ENCODE measurements around the gene BACH2. TPM values are rescaled to one million over a fixed set of nuclear protein-coding genes. Genes with fewer than 3 reads are reported as not detected.
A peak's percentile ranks its signal among the peaks of the same experiment; 100 is the strongest.

The BACH2 gene
- total RNA-seq, 2 donors from 2014 or later = 53.7 to 69.9 TPM

GRCh38 chr6:90233994-90234393 lies 62.6 kb downstream of the BACH2 start:
- H3K27ac Mint-ChIP-seq = peak overlapping the region; percentile 88
- ATAC-seq (peak; percentile 90), DNase-seq (peak in 2 of 3 donors; percentile 29 to 47)
- peaks cover 55% of the 10 kb centered on the region for H3K4me1 Mint-ChIP-seq
- peak overlapping the region; percentile 79 for H3K4me3 Mint-ChIP-seq
- H3K9me3 ChIP-seq (ENCODE audit: control insufficient read depth, low read length, poor library complexity, severe bottlenecking) = no peaks in the 10 kb centered on the region
- no peaks in the 10 kb centered on the region for H3K27me3 Mint-ChIP-seq
- H3K36me3 Mint-ChIP-seq (ENCODE audit: low read depth) = no peaks in the 10 kb centered on the region

- H3K4me1 Mint-ChIP-seq = peaks cover 50% of the 10 kb centered on the region
- ATAC-seq = no peak
- H3K9me3 ChIP-seq (ENCODE audit: control insufficient read depth, low read length, poor library complexity, severe bottlenecking) = no peaks in the 10 kb centered on the region
- no peaks in the 10 kb centered on the region for H3K36me3 Mint-ChIP-seq (ENCODE audit: low read depth)
- peak overlapping the region; percentile 88 for H3K27ac Mint-ChIP-seq
- no peak overlapping the region for H3K4me3 Mint-ChIP-seq
- no peak for DNase-seq
- H3K27me3 Mint-ChIP-seq = no peaks in the 10 kb centered on the region
Observed at GRCh38 chr6:90233213-90233612, 63.4 kb downstream of the BACH2 start.

GRCh38 chr6:90231798-90232197 lies 64.8 kb downstream of the BACH2 start:
- H3K4me3 Mint-ChIP-seq = no peak overlapping the region

GRCh38 chr6:90231308-90231707 lies 65.3 kb downstream of the BACH2 start:
- H3K27me3 Mint-ChIP-seq = no peaks in the 10 kb centered on the region
- H3K9me3 ChIP-seq (ENCODE audit: control insufficient read depth, low read length, poor library complexity, severe bottlenecking) = no peaks in the 10 kb centered on the region
- ATAC-seq = no peak
- H3K27ac Mint-ChIP-seq = peak overlapping the region; percentile 88
- H3K36me3 Mint-ChIP-seq (ENCODE audit: low read depth) = no peaks in the 10 kb centered on the region
- no peak for DNase-seq
- H3K4me3 Mint-ChIP-seq = no peak overlapping the region
- peaks cover 47% of the 10 kb centered on the region for H3K4me1 Mint-ChIP-seq

More at GRCh38 chr6:90231798-90232197, 64.8 kb downstream of the BACH2 start:
- Mint-ChIP-seq H3K36me3 (ENCODE audit: low read depth) (no peaks in the 10 kb centered on the region), H3K4me1 (peaks cover 48% of the 10 kb centered on the region), H3K27ac (peak overlapping the region; percentile 88), H3K27me3 (no peaks in the 10 kb centered on the region)
- ATAC-seq (no peak), DNase-seq (no peak)
- H3K9me3 ChIP-seq (ENCODE audit: control insufficient read depth, low read length, poor library complexity, severe bottlenecking) = no peaks in the 10 kb centered on the region

- no peaks in the 10 kb centered on the region for H3K9me3 ChIP-seq (ENCODE audit: control insufficient read depth, low read length, poor library complexity, severe bottlenecking)
- Mint-ChIP-seq H3K36me3 (ENCODE audit: low read depth) (no peaks in the 10 kb centered on the region), H3K4me1 (peaks cover 43% of the 10 kb centered on the region), H3K27ac (peak overlapping the region; percentile 24), H3K4me3 (no peak overlapping the region), H3K27me3 (no peaks in the 10 kb centered on the region)
- ATAC-seq (no peak), DNase-seq (no peak)
Observed at GRCh38 chr6:90230548-90231215, 66.0 kb downstream of the BACH2 start.

- no peaks in the 10 kb centered on the region for H3K27me3 Mint-ChIP-seq
- ATAC-seq = no peak
- no peaks in the 10 kb centered on the region for H3K9me3 ChIP-seq (ENCODE audit: control insufficient read depth, low read length, poor library complexity, severe bottlenecking)
- peaks cover 36% of the 10 kb centered on the region for H3K4me1 Mint-ChIP-seq
- no peak for DNase-seq
- H3K36me3 Mint-ChIP-seq (ENCODE audit: low read depth) = no peaks in the 10 kb centered on the region
- no peak overlapping the region for H3K27ac Mint-ChIP-seq
- no peak overlapping the region for H3K4me3 Mint-ChIP-seq
Observed at GRCh38 chr6:90229331-90230010, 67.2 kb downstream of the BACH2 start.

GRCh38 chr6:90227673-90228072 lies 69.0 kb downstream of the BACH2 start:
- Mint-ChIP-seq H3K4me1 (peaks cover 24% of the 10 kb centered on the region), H3K27me3 (no peaks in the 10 kb centered on the region), H3K27ac (no peak overlapping the region), H3K4me3 (no peak overlapping the region), H3K36me3 (ENCODE audit: low read depth) (no peaks in the 10 kb centered on the region)
- no peak for ATAC-seq
- H3K9me3 ChIP-seq (ENCODE audit: control insufficient read depth, low read length, poor library complexity, severe bottlenecking) = peaks cover 3% of the 10 kb centered on the region
- DNase-seq = no peak

GRCh38 chr6:90227213-90227612 lies 69.4 kb downstream of the BACH2 start:
- no peak for ATAC-seq
- H3K9me3 ChIP-seq (ENCODE audit: control insufficient read depth, low read length, poor library complexity, severe bottlenecking) = peaks cover 3% of the 10 kb centered on the region
- peak overlapping the region; percentile 16 for H3K27ac Mint-ChIP-seq
- no peak for DNase-seq
- H3K4me1 Mint-ChIP-seq = peaks cover 20% of the 10 kb centered on the region
- H3K4me3 Mint-ChIP-seq = no peak overlapping the region
- no peaks in the 10 kb centered on the region for H3K27me3 Mint-ChIP-seq
- H3K36me3 Mint-ChIP-seq (ENCODE audit: low read depth) = no peaks in the 10 kb centered on the region

GRCh38 chr6:90226257-90226656 lies 70.4 kb downstream of the BACH2 start:
- no peak for DNase-seq
- peaks cover 3% of the 10 kb centered on the region for H3K9me3 ChIP-seq (ENCODE audit: control insufficient read depth, low read length, poor library complexity, severe bottlenecking)
- no peaks in the 10 kb centered on the region for H3K27me3 Mint-ChIP-seq
- no peaks in the 10 kb centered on the region for H3K36me3 Mint-ChIP-seq (ENCODE audit: low read depth)
- ATAC-seq = no peak
- H3K4me3 Mint-ChIP-seq = no peak overlapping the region
- H3K27ac Mint-ChIP-seq = peak overlapping the region; percentile 16
- H3K4me1 Mint-ChIP-seq = peaks cover 13% of the 10 kb centered on the region

GRCh38 chr6:90224196-90224595 lies 72.4 kb downstream of the BACH2 start:
- Mint-ChIP-seq H3K27me3 (no peaks in the 10 kb centered on the region), H3K27ac (no peak overlapping the region), H3K4me1 (peaks cover 5% of the 10 kb centered on the region), H3K4me3 (no peak overlapping the region), H3K36me3 (ENCODE audit: low read depth) (no peaks in the 10 kb centered on the region)
- no peak for ATAC-seq
- no peak for DNase-seq
- peaks cover 3% of the 10 kb centered on the region for H3K9me3 ChIP-seq (ENCODE audit: control insufficient read depth, low read length, poor library complexity, severe bottlenecking)

GRCh38 chr6:90222724-90223198 lies 73.9 kb downstream of the BACH2 start:
- H3K4me3 Mint-ChIP-seq = no peak overlapping the region
- H3K4me1 Mint-ChIP-seq = peaks cover 1% of the 10 kb centered on the region
- H3K27ac Mint-ChIP-seq = no peak overlapping the region
- H3K9me3 ChIP-seq (ENCODE audit: control insufficient read depth, low read length, poor library complexity, severe bottlenecking) = peaks cover 3% of the 10 kb centered on the region
- DNase-seq (no peak), ATAC-seq (no peak)
- H3K27me3 Mint-ChIP-seq = no peaks in the 10 kb centered on the region
- H3K36me3 Mint-ChIP-seq (ENCODE audit: low read depth) = no peaks in the 10 kb centered on the region

- no peak overlapping the region for H3K4me3 Mint-ChIP-seq
- no peaks in the 10 kb centered on the region for H3K27me3 Mint-ChIP-seq
- ATAC-seq (no peak), DNase-seq (no peak)
- no peaks in the 10 kb centered on the region for H3K36me3 Mint-ChIP-seq (ENCODE audit: low read depth)
- no peaks in the 10 kb centered on the region for H3K4me1 Mint-ChIP-seq
- H3K27ac Mint-ChIP-seq = no peak overlapping the region
- peaks cover 3% of the 10 kb centered on the region for H3K9me3 ChIP-seq (ENCODE audit: control insufficient read depth, low read length, poor library complexity, severe bottlenecking)
Observed at GRCh38 chr6:90222008-90222407, 74.6 kb downstream of the BACH2 start.

GRCh38 chr6:90221403-90221802 lies 75.2 kb downstream of the BACH2 start:
- H3K27ac Mint-ChIP-seq = no peak overlapping the region
- H3K9me3 ChIP-seq (ENCODE audit: control insufficient read depth, low read length, poor library complexity, severe bottlenecking) = peaks cover 3% of the 10 kb centered on the region
- H3K36me3 Mint-ChIP-seq (ENCODE audit: low read depth) = no peaks in the 10 kb centered on the region
- no peaks in the 10 kb centered on the region for H3K27me3 Mint-ChIP-seq
- no peak overlapping the region for H3K4me3 Mint-ChIP-seq
- peaks cover 4% of the 10 kb centered on the region for H3K4me1 Mint-ChIP-seq
- no peak for ATAC-seq
- no peak for DNase-seq

- H3K9me3 ChIP-seq (ENCODE audit: control insufficient read depth, low read length, poor library complexity, severe bottlenecking) = peaks cover 3% of the 10 kb centered on the region
- Mint-ChIP-seq H3K27ac (no peak overlapping the region), H3K27me3 (no peaks in the 10 kb centered on the region), H3K4me1 (peaks cover 11% of the 10 kb centered on the region), H3K36me3 (ENCODE audit: low read depth) (no peaks in the 10 kb centered on the region), H3K4me3 (no peak overlapping the region)
- DNase-seq (no peak), ATAC-seq (no peak)
Observed at GRCh38 chr6:90220273-90220672, 76.4 kb downstream of the BACH2 start.

Measured in T-helper 17 cell (primary cell).